ENCODE measurements around the gene LBX2. TPM values are rescaled to one million over a fixed set of nuclear protein-coding genes. Genes with fewer than 3 reads are reported as not detected.

LBX2 gene
- total RNA-seq, 1 donor, result 5.4 TPM

DNA sequence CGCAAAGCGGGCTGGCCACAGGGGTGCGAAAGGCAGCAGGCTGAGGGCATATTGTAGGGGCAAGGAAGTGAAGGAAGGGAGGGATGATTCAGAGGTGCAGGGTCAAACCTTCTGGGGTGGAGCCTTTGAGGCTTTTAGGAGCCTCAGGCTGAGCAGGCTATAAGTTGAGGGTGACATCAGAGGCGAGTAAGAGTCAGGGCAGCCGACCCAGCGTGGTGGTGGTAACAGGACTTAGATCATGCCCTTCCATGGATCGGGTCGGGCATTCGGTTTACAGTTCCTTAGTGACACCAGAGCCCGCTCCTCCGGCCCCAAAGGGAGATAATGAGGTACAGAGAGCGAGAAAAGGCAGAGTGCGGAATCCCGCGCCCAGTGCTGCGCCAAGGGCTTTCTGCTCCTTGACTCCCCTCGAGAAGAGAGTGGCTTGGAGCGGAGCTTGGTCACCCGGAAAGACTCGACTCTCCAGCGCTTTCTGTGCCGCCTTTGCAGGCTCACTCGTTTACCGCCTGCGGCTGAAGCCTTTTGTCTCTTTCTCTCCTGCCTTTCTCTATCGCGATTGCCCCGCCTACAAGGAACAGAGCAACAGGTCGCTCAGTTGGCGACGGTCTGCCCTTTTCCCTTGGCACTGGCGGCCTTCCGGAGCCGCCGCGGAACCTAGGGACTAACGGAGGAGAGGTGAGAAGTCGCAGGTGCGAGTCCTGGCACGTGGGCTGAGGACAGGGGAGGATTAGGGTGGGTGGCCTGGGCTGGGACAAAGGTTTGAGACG is 720 bp downstream of the LBX2 start:
- peak; percentile 93 for DNase-seq (ENCODE audit: insufficient read length, low spot score, missing footprints)
- peaks cover 6% of the 10 kb centered on the region for H3K36me3 ChIP-seq (ENCODE audit: insufficient read depth, low read length)
- peak overlapping the region; percentile 76 for H2AFZ ChIP-seq (ENCODE audit: low read length)

DNA sequence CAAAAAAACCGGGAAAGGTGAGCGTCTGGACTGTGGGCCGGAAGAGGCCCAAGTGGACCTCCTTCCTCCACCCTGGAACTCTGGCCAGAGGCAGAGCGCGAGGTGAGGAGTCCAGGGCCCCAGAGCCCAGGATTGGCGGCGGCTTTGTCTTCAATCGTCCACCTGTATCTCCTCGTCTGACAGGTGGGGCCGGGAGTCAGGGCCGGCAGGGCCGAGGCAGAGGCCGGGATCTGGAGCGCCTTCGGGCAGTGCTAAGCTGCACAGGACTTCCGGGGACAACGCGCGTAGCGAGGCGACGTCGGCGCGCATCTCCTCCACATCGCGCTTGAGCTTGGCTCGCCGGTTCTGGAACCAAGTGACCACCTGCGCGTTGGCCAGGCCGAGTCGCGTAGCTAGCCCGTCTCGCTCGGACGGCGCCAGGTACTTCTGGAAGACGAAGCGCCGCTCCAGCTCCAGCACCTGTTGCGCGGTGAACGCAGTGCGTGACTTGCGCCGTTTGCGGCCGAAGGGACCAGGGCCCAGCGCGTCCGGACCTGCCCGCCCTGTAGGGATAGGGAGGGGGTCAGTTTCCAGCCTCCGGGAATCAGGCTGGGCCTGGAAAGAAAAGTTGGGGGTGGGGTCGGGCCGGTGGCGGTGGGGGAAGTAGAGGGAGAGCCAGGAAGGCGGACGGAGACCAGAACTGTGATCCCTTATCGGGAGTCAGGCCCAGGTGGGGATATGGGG is 1.5 kb downstream of the LBX2 start:
- Histone ChIP-seq H2AFZ (ENCODE audit: low read length) (peak overlapping the region; percentile 65), H4K20me1 (ENCODE audit: insufficient read depth, low read length) (no peaks in the 10 kb centered on the region), H3K79me2 (ENCODE audit: insufficient read depth, low read length) (peaks cover 4% of the 10 kb centered on the region), H3K4me2 (ENCODE audit: insufficient read depth, low read length) (peak overlapping the region; percentile 84), H3K27me3 (ENCODE audit: insufficient read depth, low read length) (no peaks in the 10 kb centered on the region), H3K27ac (ENCODE audit: low read depth, low read length) (no peak overlapping the region), H3K4me3 (ENCODE audit: insufficient read depth, low read length) (peak overlapping the region; percentile 75), H3K9me3 (ENCODE audit: low read depth, low read length) (no peaks in the 10 kb centered on the region), H3K4me1 (ENCODE audit: insufficient read depth, low read length) (peaks cover 19% of the 10 kb centered on the region), H3K36me3 (ENCODE audit: insufficient read depth, low read length) (peaks cover 13% of the 10 kb centered on the region)
- TF ChIP-seq CTCF (IDR thresholded peaks at IDR 0.05; ENCODE audit: extremely low read depth, low read depth, low read length), result no peak
- DNase-seq (ENCODE audit: insufficient read length, low spot score, missing footprints), result peak; percentile 71

More for the DNA sequence above, 720 bp downstream of the LBX2 start:
- H3K79me2 ChIP-seq (ENCODE audit: insufficient read depth, low read length), result peaks cover 8% of the 10 kb centered on the region
- H3K27ac ChIP-seq (ENCODE audit: low read depth, low read length), result no peak overlapping the region
- H3K4me1 ChIP-seq (ENCODE audit: insufficient read depth, low read length), result peaks cover 19% of the 10 kb centered on the region
- peak overlapping the region; percentile 75 for H3K4me3 ChIP-seq (ENCODE audit: insufficient read depth, low read length)
- H3K27me3 ChIP-seq (ENCODE audit: insufficient read depth, low read length), result no peaks in the 10 kb centered on the region
- TF ChIP-seq CTCF (IDR thresholded peaks at IDR 0.05; ENCODE audit: extremely low read depth, low read depth, low read length), result no peak
- H4K20me1 ChIP-seq (ENCODE audit: insufficient read depth, low read length), result no peaks in the 10 kb centered on the region
- peak overlapping the region; percentile 84 for H3K4me2 ChIP-seq (ENCODE audit: insufficient read depth, low read length)
- no peaks in the 10 kb centered on the region for H3K9me3 ChIP-seq (ENCODE audit: low read depth, low read length)

DNA sequence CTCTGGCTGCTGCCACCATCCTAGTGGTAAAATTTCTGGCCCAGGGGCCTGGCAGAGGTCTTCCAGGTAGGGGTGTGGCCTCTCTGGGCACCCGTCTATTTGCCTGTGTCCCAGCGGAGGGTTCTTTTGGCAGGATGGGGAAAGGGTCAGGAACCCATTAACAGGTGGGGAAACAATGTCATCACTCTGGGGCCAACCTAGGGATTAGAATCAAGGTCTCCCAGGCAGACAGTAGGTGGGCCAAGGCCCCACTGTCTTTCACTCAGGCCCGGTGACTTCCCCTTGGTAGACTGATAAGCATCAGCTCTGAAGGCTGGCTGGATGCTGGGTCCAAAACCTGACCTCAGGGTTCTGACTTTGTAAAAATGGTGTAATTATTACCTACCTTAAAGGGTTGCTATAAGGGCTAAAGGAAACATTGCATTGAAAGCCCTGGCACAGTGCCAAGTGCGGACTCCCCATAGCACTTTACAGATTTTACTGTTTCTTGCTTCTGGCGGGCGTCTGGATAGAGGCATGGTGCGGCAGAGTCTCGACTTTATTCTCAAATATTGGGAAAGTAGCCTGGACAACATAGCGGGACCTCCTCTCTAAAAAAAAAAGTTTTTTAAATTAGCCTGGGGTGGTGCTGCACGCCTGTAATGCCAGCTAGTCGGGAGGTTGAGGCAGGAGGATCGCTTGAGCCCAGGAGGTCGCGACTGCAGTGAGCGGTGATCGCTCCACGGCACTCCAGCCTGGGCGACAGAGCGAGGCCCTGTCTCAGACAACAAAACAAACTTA is 2.2 kb downstream of the LBX2 start:
- peak overlapping the region; percentile 65 for H2AFZ ChIP-seq (ENCODE audit: low read length)
- no peaks in the 10 kb centered on the region for H3K9me3 ChIP-seq (ENCODE audit: low read depth, low read length)

More for the DNA sequence above, 2.2 kb downstream of the LBX2 start:
- peak overlapping the region; percentile 84 for H3K4me2 ChIP-seq (ENCODE audit: insufficient read depth, low read length)
- no peak overlapping the region for H3K27ac ChIP-seq (ENCODE audit: low read depth, low read length)
- peaks cover 19% of the 10 kb centered on the region for H3K4me1 ChIP-seq (ENCODE audit: insufficient read depth, low read length)
- no peaks in the 10 kb centered on the region for H4K20me1 ChIP-seq (ENCODE audit: insufficient read depth, low read length)
- no peak overlapping the region for H3K4me3 ChIP-seq (ENCODE audit: insufficient read depth, low read length)
- H3K79me2 ChIP-seq (ENCODE audit: insufficient read depth, low read length), result no peaks in the 10 kb centered on the region
- peak; percentile 30 for DNase-seq (ENCODE audit: insufficient read length, low spot score, missing footprints)
- H3K36me3 ChIP-seq (ENCODE audit: insufficient read depth, low read length), result peaks cover 21% of the 10 kb centered on the region
- TF ChIP-seq CTCF (IDR thresholded peaks at IDR 0.05; ENCODE audit: extremely low read depth, low read depth, low read length), result no peak
- H3K27me3 ChIP-seq (ENCODE audit: insufficient read depth, low read length), result no peaks in the 10 kb centered on the region

Data from osteoblast (primary cell).